ENCODE data around the gene GRM7. TPM values are rescaled to one million over a fixed set of nuclear protein-coding genes. Genes with fewer than 3 reads are reported as not detected.
A peak's percentile ranks its signal among the peaks of the same experiment; 100 is the strongest.

Gene GRM7
- total and polyA plus RNA-seq, 8 donors, result 0.05 to 2.2 TPM; not detected in 6

- Histone ChIP-seq H3K27ac (no peak overlapping the region), H3K4me1 (no peaks in the 10 kb centered on the region), H3K36me3 (no peaks in the 10 kb centered on the region), H3K9me3 (peaks cover 0 to 5% (median 2%) of the 10 kb centered on the region in 4 donors), H3K27me3 (no peaks in the 10 kb centered on the region), H3K4me3 (no peak overlapping the region)
- intact Hi-C loops (cut with DNase I; ENCODE audit: low total_unique reads), result no loop called here
- 32 to 61% (median 43%) methylated on average over 4 of the region's 4 CpGs for WGBS, 5 donors
- TF ChIP-seq POLR2AphosphoS5 (IDR thresholded peaks at IDR 0.05) (peak in 1 of 3 donors; percentile 43), CTCF (IDR thresholded peaks at IDR 0.05) (no peak), EP300 (IDR thresholded peaks at IDR 0.05) (no peak)
- peak in 1 of 2 donors; percentile 56 for DNase-seq
Measured at GRCh38 chr3:7171493-7171892, 310.6 kb downstream of the GRM7 start.

- no peak overlapping the region for H3K4me3 ChIP-seq
- DNase-seq, result no peak
- TF ChIP-seq EP300 (IDR thresholded peaks at IDR 0.05) (no peak), POLR2A (IDR thresholded peaks at IDR 0.05) (no peak), CTCF (IDR thresholded peaks at IDR 0.05) (no peak), POLR2AphosphoS5 (IDR thresholded peaks at IDR 0.05) (no peak)
- intact Hi-C loops (cut with DNase I; ENCODE audit: low total_unique reads), result no loop called here
- H3K9me3 ChIP-seq, result peaks cover 0 to 5% (median 2%) of the 10 kb centered on the region in 4 donors
- no peak overlapping the region for H3K27ac ChIP-seq
- 73 to 96% (median 85%) methylated on average over 4 of the region's 4 CpGs for WGBS, 5 donors
- no peaks in the 10 kb centered on the region for H3K27me3 ChIP-seq
- no peaks in the 10 kb centered on the region for H3K4me1 ChIP-seq
- no peaks in the 10 kb centered on the region for H3K36me3 ChIP-seq
Measured at GRCh38 chr3:7172996-7173395, 312.1 kb downstream of the GRM7 start.

GRCh38 chr3:7188551-7188950 is 327.6 kb downstream of the GRM7 start:
- Histone ChIP-seq H3K27ac (no peak overlapping the region), H3K4me1 (no peaks in the 10 kb centered on the region), H3K27me3 (no peaks in the 10 kb centered on the region), H3K4me3 (no peak overlapping the region), H3K9me3 (no peaks in the 10 kb centered on the region), H3K36me3 (no peaks in the 10 kb centered on the region)
- 47 to 79% (median 61%) methylated on average over 1 of the region's 1 CpG for WGBS, 5 donors
- no peak for TF ChIP-seq POLR2A (IDR thresholded peaks at IDR 0.05)
- no peak for TF ChIP-seq EP300 (IDR thresholded peaks at IDR 0.05)
- no peak for TF ChIP-seq CTCF (IDR thresholded peaks at IDR 0.05)
- TF ChIP-seq POLR2AphosphoS5 (IDR thresholded peaks at IDR 0.05), result no peak
- no peak for DNase-seq
- intact Hi-C loops (cut with DNase I; ENCODE audit: low total_unique reads), result no loop called here

- no peaks in the 10 kb centered on the region for H3K9me3 ChIP-seq
- no peaks in the 10 kb centered on the region for H3K27me3 ChIP-seq
- no peak for DNase-seq
- H3K36me3 ChIP-seq, result no peaks in the 10 kb centered on the region
- H3K4me3 ChIP-seq, result no peak overlapping the region
- TF ChIP-seq CTCF (IDR thresholded peaks at IDR 0.05) (no peak), POLR2AphosphoS5 (IDR thresholded peaks at IDR 0.05) (no peak), POLR2A (IDR thresholded peaks at IDR 0.05) (no peak), EP300 (IDR thresholded peaks at IDR 0.05) (no peak)
- H3K4me1 ChIP-seq, result no peaks in the 10 kb centered on the region
- intact Hi-C loops (cut with DNase I; ENCODE audit: low total_unique reads), result no loop called here
- no peak overlapping the region for H3K27ac ChIP-seq
- 48 to 88% (median 55%) methylated on average over 4 of the region's 4 CpGs for WGBS, 5 donors
Measured at GRCh38 chr3:7190095-7190494, 329.2 kb downstream of the GRM7 start.
